Stimulated activated naive CD8-positive, alpha-beta T cell treated with anti-CD3 and anti-CD28 coated beads, Interleukin-15, Interleukin-2, amounts not matched to agents 100 ng/mL and 50 ng/mL, for 24 hours (primary cell): ENCODE results near the gene FAAP24.
"Not testable (repeated sequence)": the region's sequence is repeated elsewhere in the genome, so short reads cannot be mapped to it uniquely, and the experiment has no call there.

Source experiments
- H3K27ac Mint-ChIP-seq: one replicate; pipeline ENCODE4 v1.8.0; 2021; ENCODE audit warnings: mild to moderate bottlenecking, mixed read lengths
- H3K27me3 Mint-ChIP-seq: one replicate; pipeline ENCODE4 v1.8.0; 2021; ENCODE audit warnings: mixed read lengths
- H3K36me3 Mint-ChIP-seq: one replicate; pipeline ENCODE4 v1.8.0; 2021; ENCODE audit warnings: low read depth, mixed read lengths
- H3K4me1 Mint-ChIP-seq: one replicate; pipeline ENCODE4 v1.8.0; 2021; ENCODE audit warnings: low read depth, mixed read lengths
- H3K4me3 Mint-ChIP-seq: one replicate; pipeline ENCODE4 v1.8.0; 2021; ENCODE audit warnings: mild to moderate bottlenecking, mixed read lengths
- H3K9me3 Mint-ChIP-seq: one replicate; pipeline ENCODE4 v1.8.0; 2021; ENCODE audit warnings: mixed read lengths

FAAP24 gene

DNA sequence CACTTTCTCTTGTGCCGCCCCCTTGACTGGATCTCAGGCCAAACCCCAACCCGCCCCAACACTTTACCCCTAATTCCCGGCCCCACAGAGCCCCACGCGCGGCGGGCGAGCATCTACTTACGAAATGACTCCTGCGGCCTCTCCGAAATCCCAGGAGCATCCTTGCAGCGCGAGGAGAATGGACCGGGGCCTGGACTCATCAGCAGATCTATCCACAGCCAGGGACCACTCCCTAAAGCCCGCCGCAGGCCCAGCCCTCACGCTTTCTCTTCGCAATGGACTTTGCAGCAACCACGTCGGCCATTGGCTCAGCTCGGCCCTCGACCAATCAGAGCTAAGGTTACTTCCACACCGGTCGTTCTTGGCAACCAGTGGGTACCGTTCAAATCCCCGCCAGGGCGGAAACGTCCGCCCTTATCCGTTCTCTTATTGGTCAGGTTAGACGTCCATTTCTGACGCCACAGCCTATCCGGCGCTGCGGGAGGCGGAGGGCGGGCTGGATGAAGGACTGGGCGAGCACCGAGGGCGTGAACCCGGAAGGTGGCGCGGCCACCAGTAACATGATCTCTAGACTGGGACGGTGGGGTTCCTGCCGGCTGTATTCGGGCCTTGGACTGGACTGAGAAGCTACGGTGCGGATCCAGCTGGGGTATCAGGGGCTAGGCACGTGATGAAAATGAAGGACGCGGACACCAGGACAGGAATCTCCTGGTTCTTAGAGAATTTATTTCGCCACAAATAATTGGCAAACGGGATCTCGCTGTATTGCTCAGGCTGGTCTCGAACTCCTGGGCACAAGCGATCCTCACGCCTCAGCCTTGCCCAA lies at the start of gene FAAP24, which contains the start of gene CEP89:
Gene FAAP24, plus strand, starts transcription at position 528 of the 826 bp plus-strand sequence. CDS start 955 bp downstream, outside the sequence.
Gene CEP89, minus strand, starts transcription at position 244 of the 826 bp plus-strand sequence. Its CDS starts 84 bp downstream, at position 160.
- peaks cover 26% of the 10 kb centered on the region for H3K4me1 Mint-ChIP-seq
- no peaks in the 10 kb centered on the region for H3K27me3 Mint-ChIP-seq
- peaks cover 16% of the 10 kb centered on the region for H3K36me3 Mint-ChIP-seq
- H3K27ac Mint-ChIP-seq: peak within 1 kb of the TSS; percentile 91
- H3K4me3 Mint-ChIP-seq: peak within 1 kb of the TSS; percentile 99
- H3K9me3 Mint-ChIP-seq: no peaks in the 10 kb centered on the region

GRCh38 chr19:32924200-32924599 lies 47.8 kb upstream of the FAAP24 start:
- H3K4me1 Mint-ChIP-seq: peaks cover 7% of the 10 kb centered on the region

DNA sequence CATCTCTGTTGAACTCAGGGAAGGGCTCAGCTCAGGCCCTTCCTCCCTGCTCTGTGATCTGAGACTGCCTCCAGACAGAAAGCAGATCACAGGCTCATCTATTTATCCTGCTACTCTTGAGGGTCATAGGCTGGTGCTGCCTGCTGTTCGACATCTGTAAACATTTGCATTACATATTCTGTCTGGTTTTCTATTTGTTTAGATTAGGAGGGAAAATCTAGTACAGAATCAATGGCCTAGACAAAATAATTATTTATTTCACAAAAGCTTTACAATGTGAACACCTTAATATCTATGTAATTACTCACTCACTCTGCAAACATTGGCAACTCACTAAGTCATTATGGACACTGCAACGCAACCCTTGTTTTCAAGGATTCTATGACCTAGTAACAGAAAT lies 43.2 kb upstream of the FAAP24 start:
- peaks cover 55% of the 10 kb centered on the region for H3K36me3 Mint-ChIP-seq
- H3K27ac Mint-ChIP-seq: no peak overlapping the region
- no peaks in the 10 kb centered on the region for H3K9me3 Mint-ChIP-seq
- no peaks in the 10 kb centered on the region for H3K27me3 Mint-ChIP-seq
- H3K4me3 Mint-ChIP-seq: no peak overlapping the region
- H3K4me1 Mint-ChIP-seq: no peaks in the 10 kb centered on the region

More at GRCh38 chr19:32924200-32924599, 47.8 kb upstream of the FAAP24 start:
- Mint-ChIP-seq H3K9me3 (no peaks in the 10 kb centered on the region), H3K36me3 (peaks cover 36% of the 10 kb centered on the region), H3K27ac (no peak overlapping the region), H3K4me3 (no peak overlapping the region), H3K27me3 (no peaks in the 10 kb centered on the region)

- Mint-ChIP-seq H3K36me3 (peaks cover 59% of the 10 kb centered on the region), H3K27me3 (no peaks in the 10 kb centered on the region), H3K9me3 (no peaks in the 10 kb centered on the region), H3K4me1 (no peaks in the 10 kb centered on the region), H3K4me3 (no peak overlapping the region), H3K27ac (no peak overlapping the region)
Observed at GRCh38 chr19:32930567-32930966, 41.5 kb upstream of the FAAP24 start.

DNA sequence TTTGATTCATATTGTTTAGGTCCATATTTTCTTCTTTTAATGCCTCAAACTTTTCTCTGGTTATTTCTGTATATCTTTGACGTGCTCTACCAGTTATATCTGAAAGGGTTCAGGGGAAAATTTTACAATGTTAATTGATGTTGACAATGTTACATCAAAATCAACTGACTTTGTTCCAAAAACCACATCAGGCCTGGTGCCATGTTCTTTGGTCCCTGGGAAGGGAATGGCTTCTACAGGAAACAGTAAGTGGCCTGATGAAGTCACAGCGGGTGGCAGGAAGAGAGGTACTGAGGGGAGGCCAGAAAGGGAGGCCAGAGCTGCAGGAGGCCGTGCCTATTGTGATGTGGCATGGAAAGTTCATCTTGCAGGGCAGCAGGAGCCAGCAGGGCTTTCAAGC lies 38.5 kb upstream of the FAAP24 start:
- H3K27ac Mint-ChIP-seq: no peak overlapping the region
- peaks cover 54% of the 10 kb centered on the region for H3K36me3 Mint-ChIP-seq
- no peaks in the 10 kb centered on the region for H3K27me3 Mint-ChIP-seq
- no peak overlapping the region for H3K4me3 Mint-ChIP-seq
- H3K9me3 Mint-ChIP-seq: no peaks in the 10 kb centered on the region
- H3K4me1 Mint-ChIP-seq: no peaks in the 10 kb centered on the region

DNA sequence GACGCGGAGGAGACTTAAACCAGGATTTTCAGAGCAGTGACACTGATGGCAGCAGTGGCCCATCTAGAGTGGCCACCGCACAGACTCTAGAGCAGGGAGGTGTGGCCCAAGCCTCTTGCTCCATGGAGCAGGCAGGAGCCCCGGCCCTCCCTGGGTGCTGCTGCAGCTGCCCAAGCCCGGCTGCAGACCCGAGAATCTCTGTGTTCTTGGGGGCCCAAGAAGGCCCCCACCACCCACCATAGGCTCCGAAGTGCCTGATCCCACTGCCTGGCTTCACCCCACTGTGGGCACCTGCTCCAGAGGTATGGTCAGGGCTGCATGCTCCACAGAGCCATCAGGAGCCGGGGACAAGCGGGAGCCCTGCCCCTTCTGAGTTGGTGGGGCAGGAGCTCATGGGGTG lies 36.4 kb upstream of the FAAP24 start:
- H3K4me1 Mint-ChIP-seq: no peaks in the 10 kb centered on the region
- H3K27me3 Mint-ChIP-seq: no peaks in the 10 kb centered on the region
- H3K9me3 Mint-ChIP-seq: no peaks in the 10 kb centered on the region
- H3K4me3 Mint-ChIP-seq: no peak overlapping the region
- no peak overlapping the region for H3K27ac Mint-ChIP-seq
- H3K36me3 Mint-ChIP-seq: peaks cover 39% of the 10 kb centered on the region

GRCh38 chr19:32936065-32936464 lies 36.0 kb upstream of the FAAP24 start:
- no peaks in the 10 kb centered on the region for H3K27me3 Mint-ChIP-seq

DNA sequence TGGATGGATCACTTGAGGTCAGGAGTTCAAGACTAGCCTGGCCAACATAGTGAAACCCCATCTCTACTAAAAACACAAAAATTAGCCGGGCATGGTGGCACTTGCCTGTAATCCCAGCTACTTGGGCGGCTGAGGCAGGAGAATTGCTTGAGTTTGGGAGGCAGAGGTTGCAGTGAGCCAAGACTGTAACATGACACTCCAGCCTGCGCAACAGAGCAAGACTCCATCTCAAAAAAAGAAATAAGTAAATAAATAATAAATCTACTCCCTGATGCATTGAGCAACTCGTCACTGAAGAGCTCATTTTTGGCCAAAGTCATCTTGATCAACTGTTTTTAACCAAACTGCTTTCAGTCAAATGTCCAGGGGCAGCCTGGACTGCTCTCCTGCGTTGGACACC lies 30.8 kb upstream of the FAAP24 start:
- H3K27me3 Mint-ChIP-seq, H3K27ac Mint-ChIP-seq, H3K9me3 Mint-ChIP-seq, H3K4me1 Mint-ChIP-seq, H3K4me3 Mint-ChIP-seq: not testable (repeated sequence)
- H3K36me3 Mint-ChIP-seq: peaks cover 39% of the 10 kb centered on the region

More at GRCh38 chr19:32936065-32936464, 36.0 kb upstream of the FAAP24 start:
- no peaks in the 10 kb centered on the region for H3K9me3 Mint-ChIP-seq
- H3K4me3 Mint-ChIP-seq: no peak overlapping the region
- H3K4me1 Mint-ChIP-seq: no peaks in the 10 kb centered on the region
- H3K27ac Mint-ChIP-seq: no peak overlapping the region
- peaks cover 35% of the 10 kb centered on the region for H3K36me3 Mint-ChIP-seq

GRCh38 chr19:32945260-32945659 lies 26.8 kb upstream of the FAAP24 start:
- no peak overlapping the region for H3K4me3 Mint-ChIP-seq
- no peak overlapping the region for H3K27ac Mint-ChIP-seq
- H3K9me3 Mint-ChIP-seq: no peaks in the 10 kb centered on the region
- H3K27me3 Mint-ChIP-seq: no peaks in the 10 kb centered on the region
- no peaks in the 10 kb centered on the region for H3K4me1 Mint-ChIP-seq
- H3K36me3 Mint-ChIP-seq: peaks cover 55% of the 10 kb centered on the region

DNA sequence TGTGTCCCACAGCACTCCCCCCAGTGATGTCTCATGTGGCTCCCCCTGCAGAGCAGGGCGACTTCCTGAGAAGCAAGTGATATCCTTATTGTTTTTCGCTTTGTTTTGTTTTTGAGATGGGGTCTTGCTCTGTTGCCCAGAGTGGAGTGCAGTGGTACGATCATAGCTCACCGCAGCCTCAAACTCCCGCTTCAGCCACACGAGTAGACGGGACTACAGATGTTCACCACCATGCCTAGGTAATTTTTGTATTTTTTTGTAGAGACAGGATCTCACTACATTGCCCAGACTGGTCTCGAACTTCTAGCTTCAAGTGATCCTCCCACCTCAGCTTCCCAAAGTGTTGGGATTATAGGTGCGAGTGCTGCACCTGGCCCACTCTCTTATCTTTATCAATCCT lies 5.3 kb upstream of the FAAP24 start:
- peaks cover 10% of the 10 kb centered on the region for H3K4me1 Mint-ChIP-seq
- H3K4me3 Mint-ChIP-seq: no peak overlapping the region
- H3K27ac Mint-ChIP-seq: no peak overlapping the region
- peaks cover 22% of the 10 kb centered on the region for H3K36me3 Mint-ChIP-seq
- no peaks in the 10 kb centered on the region for H3K27me3 Mint-ChIP-seq
- H3K9me3 Mint-ChIP-seq: no peaks in the 10 kb centered on the region

GRCh38 chr19:32969549-32969948 lies 2.5 kb upstream of the FAAP24 start:
- Mint-ChIP-seq H3K36me3 (peaks cover 6% of the 10 kb centered on the region), H3K27ac (no peak overlapping the region), H3K27me3 (no peaks in the 10 kb centered on the region), H3K4me1 (peaks cover 20% of the 10 kb centered on the region), H3K9me3 (no peaks in the 10 kb centered on the region), H3K4me3 (no peak overlapping the region)

- Mint-ChIP-seq H3K36me3 (peaks cover 12% of the 10 kb centered on the region), H3K4me1 (peaks cover 25% of the 10 kb centered on the region), H3K4me3 (peak overlapping the region; percentile 99), H3K27ac (peak overlapping the region; percentile 91), H3K27me3 (no peaks in the 10 kb centered on the region), H3K9me3 (no peaks in the 10 kb centered on the region)
Observed at GRCh38 chr19:32971012-32971595, 938 bp upstream of the FAAP24 start.

- Mint-ChIP-seq H3K27me3 (no peaks in the 10 kb centered on the region), H3K4me3 (no peak overlapping the region), H3K27ac (no peak overlapping the region)
Observed at GRCh38 chr19:32976223-32976805, 4.3 kb downstream of the FAAP24 start.

GRCh38 chr19:32977280-32977679 lies 5.2 kb downstream of the FAAP24 start:
- Mint-ChIP-seq H3K27ac (no peak overlapping the region), H3K36me3 (peaks cover 10% of the 10 kb centered on the region), H3K9me3 (no peaks in the 10 kb centered on the region), H3K4me1 (peaks cover 10% of the 10 kb centered on the region), H3K27me3 (no peaks in the 10 kb centered on the region), H3K4me3 (no peak overlapping the region)

More at GRCh38 chr19:32976223-32976805, 4.3 kb downstream of the FAAP24 start:
- Mint-ChIP-seq H3K4me1 (peaks cover 18% of the 10 kb centered on the region), H3K9me3 (no peaks in the 10 kb centered on the region), H3K36me3 (peaks cover 10% of the 10 kb centered on the region)

DNA sequence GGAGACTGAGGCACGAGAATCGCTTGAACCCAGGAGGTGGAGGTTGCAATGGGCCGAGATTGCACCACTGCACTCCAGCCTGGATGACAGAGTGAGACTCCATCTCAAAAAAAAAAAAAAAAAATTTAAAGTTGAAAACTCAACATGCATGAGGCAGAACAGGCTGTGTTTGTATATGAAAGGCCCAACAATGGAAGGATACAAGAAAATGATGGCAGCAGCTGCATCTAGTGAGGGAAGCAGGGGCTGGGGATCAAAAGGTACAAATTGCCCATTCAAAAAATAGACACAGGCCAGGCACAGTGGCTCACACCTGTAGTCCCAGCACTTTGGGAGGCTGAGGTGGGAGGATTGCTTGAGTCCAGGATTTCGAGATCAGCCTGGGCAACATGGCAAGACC lies 5.8 kb downstream of the FAAP24 start:
- H3K27me3 Mint-ChIP-seq, H3K27ac Mint-ChIP-seq, H3K9me3 Mint-ChIP-seq, H3K4me1 Mint-ChIP-seq, H3K4me3 Mint-ChIP-seq, H3K36me3 Mint-ChIP-seq: not testable (repeated sequence)
